DOHH2 (cell line): ENCODE results near the gene RPP38.

Experiments used
- H3F3A ChIP-seq: fragments of 200-600 bp; sonication (generic), shearing (Covaris generic); 2 replicates; pipeline ENCODE4 v1.6.0; 2016; ENCODE audit warnings: antibody characterized with exemption, mild to moderate bottlenecking; ENCODE audit not compliant: control insufficient read depth, insufficient read depth
- H3K27ac ChIP-seq: fragments of 200-600 bp; sonication (generic); 2 replicates; pipeline ENCODE4 v1.5.1; 2014; ENCODE audit warnings: low read depth, mild to moderate bottlenecking, low read length, moderate library complexity
- H3K27me3 ChIP-seq: fragments of 200-600 bp; sonication (generic); 2 replicates; pipeline ENCODE4 v1.6.1; 2014; ENCODE audit warnings: mild to moderate bottlenecking, low read length, mixed read lengths; ENCODE audit not compliant: control insufficient read depth
- H3K36me3 ChIP-seq: fragments of 200-600 bp; sonication (generic); 2 replicates; pipeline ENCODE4 v1.6.1; 2014; ENCODE audit warnings: mild to moderate bottlenecking, low read length, moderate library complexity, mixed read lengths; ENCODE audit not compliant: control insufficient read depth
- H3K4me1 ChIP-seq: fragments of 200-600 bp; sonication (generic); 2 replicates; pipeline ENCODE4 v1.6.1; 2014; ENCODE audit warnings: mild to moderate bottlenecking, low read length, mixed read lengths; ENCODE audit not compliant: control insufficient read depth
- H3K4me2 ChIP-seq: fragments of 200-600 bp; sonication (generic); 2 replicates; pipeline ENCODE4 v1.6.0; 2014; ENCODE audit warnings: mild to moderate bottlenecking, low read length, moderate library complexity
- H3K4me3 ChIP-seq: fragments of 200-600 bp; sonication (generic); 2 replicates; pipeline ENCODE4 v1.5.1; 2014; ENCODE audit warnings: mild to moderate bottlenecking, low read length, mixed read lengths
- H3K79me2 ChIP-seq: fragments of 200-600 bp; sonication (generic); 2 replicates; pipeline ENCODE4 v1.6.1; 2014; ENCODE audit warnings: mild to moderate bottlenecking, low read length, mixed read lengths; ENCODE audit not compliant: control insufficient read depth
- H3K9me2 ChIP-seq: fragments of 200-600 bp; sonication (generic); replicated peaks from 2 replicates; pipeline ENCODE4 v1.6.1; 2014; ENCODE audit warnings: mild to moderate bottlenecking, low read length, mixed read lengths; ENCODE audit not compliant: control insufficient read depth
- H3K9me3 ChIP-seq: fragments of 200-600 bp; sonication (generic); 2 replicates; pipeline ENCODE4 v1.6.1; 2014; ENCODE audit warnings: antibody characterized with exemption, low read length, mixed read lengths; ENCODE audit not compliant: control insufficient read depth, insufficient read depth
- H4K20me1 ChIP-seq: fragments of 200-600 bp; sonication (generic); 2 replicates; pipeline ENCODE4 v1.6.0; 2014; ENCODE audit warnings: low read depth, mild to moderate bottlenecking, antibody characterized with exemption, low read length, moderate library complexity; ENCODE audit not compliant: control insufficient read depth, insufficient read depth
- CTCF ChIP-seq: fragments of 200-600 bp; sonication (generic); IDR thresholded peaks from one replicate; pipeline ENCODE4 v1.5.1; 2014; ENCODE audit warnings: antibody characterized with exemption, mild to moderate bottlenecking, low read depth, low read length; ENCODE audit not compliant: poor library complexity, severe bottlenecking
- EZH2phosphoT487 ChIP-seq: fragments of 200-600 bp; sonication (generic); IDR thresholded peaks from 2 replicates; pipeline ENCODE4 v1.6.1; 2017; ENCODE audit warnings: borderline replicate concordance, mild to moderate bottlenecking, antibody characterized with exemption, low read length, moderate library complexity, mixed read lengths

Gene RPP38

GRCh38 chr10:15140698-15141097, 43.5 kb downstream of the RPP38 start:
- H3K4me3 ChIP-seq, result no peak overlapping the region
- H3K79me2 ChIP-seq, result no peaks in the 10 kb centered on the region
- no peaks in the 10 kb centered on the region for H3K36me3 ChIP-seq
- no peaks in the 10 kb centered on the region for H3K4me1 ChIP-seq
- no peak overlapping the region for H3K4me2 ChIP-seq
- no peaks in the 10 kb centered on the region for H3K9me3 ChIP-seq
- H3K9me2 ChIP-seq, result no peaks in the 10 kb centered on the region
- no peaks in the 10 kb centered on the region for H4K20me1 ChIP-seq
- H3K27ac ChIP-seq, result no peak overlapping the region
- no peaks in the 10 kb centered on the region for H3F3A ChIP-seq
- no peak for TF ChIP-seq EZH2phosphoT487
- TF ChIP-seq CTCF, result no peak
- H3K27me3 ChIP-seq, result peaks cover 29% of the 10 kb centered on the region

- H3K79me2 ChIP-seq, result no peaks in the 10 kb centered on the region
- no peak overlapping the region for H3K4me3 ChIP-seq
- no peaks in the 10 kb centered on the region for H3F3A ChIP-seq
These were observed 44.2 kb downstream of the RPP38 start for GRCh38 chr10:15141136-15142054.

GRCh38 chr10:15144788-15145187, 47.6 kb downstream of the RPP38 start:
- Histone ChIP-seq H3F3A (no peaks in the 10 kb centered on the region), H3K79me2 (no peaks in the 10 kb centered on the region), H3K4me2 (no peak overlapping the region), H3K9me2 (no peaks in the 10 kb centered on the region), H3K27me3 (peaks cover 23% of the 10 kb centered on the region), H4K20me1 (no peaks in the 10 kb centered on the region), H3K4me1 (no peaks in the 10 kb centered on the region), H3K4me3 (no peak overlapping the region), H3K36me3 (no peaks in the 10 kb centered on the region), H3K27ac (no peak overlapping the region), H3K9me3 (no peaks in the 10 kb centered on the region)
- TF ChIP-seq CTCF (no peak), EZH2phosphoT487 (no peak)

More at GRCh38 chr10:15141136-15142054, 44.2 kb downstream of the RPP38 start:
- Histone ChIP-seq H3K9me3 (no peaks in the 10 kb centered on the region), H3K9me2 (no peaks in the 10 kb centered on the region), H3K36me3 (no peaks in the 10 kb centered on the region), H3K4me2 (no peak overlapping the region), H3K27ac (no peak overlapping the region), H4K20me1 (no peaks in the 10 kb centered on the region), H3K27me3 (peaks cover 29% of the 10 kb centered on the region), H3K4me1 (no peaks in the 10 kb centered on the region)
- TF ChIP-seq CTCF (no peak), EZH2phosphoT487 (no peak)
